ENCODE results near the gene PCED1A.

PCED1A gene

DNA sequence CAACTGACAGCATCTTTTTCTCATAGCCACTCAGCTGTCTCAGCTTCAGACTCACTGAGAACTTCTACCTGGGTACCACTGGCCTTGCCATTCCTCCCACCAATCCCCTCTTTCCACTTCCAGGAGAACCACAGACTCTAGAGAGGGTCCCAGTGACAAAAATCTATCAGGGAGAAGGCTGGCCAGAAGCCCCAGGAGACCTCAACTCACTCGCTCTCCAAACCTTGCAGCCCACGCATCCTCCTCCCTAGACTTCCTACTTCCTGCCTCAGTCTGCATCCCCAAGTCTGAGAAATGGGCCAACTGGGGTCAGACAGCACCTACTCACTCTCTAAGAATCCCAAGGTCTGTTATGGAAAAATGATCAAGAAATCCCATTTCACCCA lies 23.1 kb downstream of the PCED1A start:
- Histone ChIP-seq H3K4me1 (ENCODE audit: insufficient read depth, low read length, poor library complexity, severe bottlenecking) (peaks cover 29% of the 10 kb centered on the region), H2AFZ (ENCODE audit: low read length) (no peak overlapping the region), H3K4me3 (ENCODE audit: low read length, poor library complexity, severe bottlenecking) (no peak overlapping the region), H3K9me2 (replicated peaks; ENCODE audit: low read depth, low read length) (no peaks in the 10 kb centered on the region), H3K4me2 (ENCODE audit: low read depth, low read length, poor library complexity, severe bottlenecking) (no peak overlapping the region), H4K20me1 (ENCODE audit: insufficient read depth, low read length, poor library complexity, severe bottlenecking) (no peaks in the 10 kb centered on the region), H3K9ac (ENCODE audit: low read depth, low read length, poor library complexity, severe bottlenecking) (no peak overlapping the region), H3K79me2 (ENCODE audit: insufficient read depth, low read length) (no peaks in the 10 kb centered on the region), H3K27me3 (ENCODE audit: insufficient read depth, low read length, poor library complexity, severe bottlenecking) (no peaks in the 10 kb centered on the region), H3F3A (ENCODE audit: low read depth) (no peaks in the 10 kb centered on the region), H3K36me3 (ENCODE audit: insufficient read depth, low read length) (no peaks in the 10 kb centered on the region), H3K9me3 (ENCODE audit: insufficient read depth, low read depth, low read length) (no peaks in the 10 kb centered on the region)
- TF ChIP-seq, protein P1, sequence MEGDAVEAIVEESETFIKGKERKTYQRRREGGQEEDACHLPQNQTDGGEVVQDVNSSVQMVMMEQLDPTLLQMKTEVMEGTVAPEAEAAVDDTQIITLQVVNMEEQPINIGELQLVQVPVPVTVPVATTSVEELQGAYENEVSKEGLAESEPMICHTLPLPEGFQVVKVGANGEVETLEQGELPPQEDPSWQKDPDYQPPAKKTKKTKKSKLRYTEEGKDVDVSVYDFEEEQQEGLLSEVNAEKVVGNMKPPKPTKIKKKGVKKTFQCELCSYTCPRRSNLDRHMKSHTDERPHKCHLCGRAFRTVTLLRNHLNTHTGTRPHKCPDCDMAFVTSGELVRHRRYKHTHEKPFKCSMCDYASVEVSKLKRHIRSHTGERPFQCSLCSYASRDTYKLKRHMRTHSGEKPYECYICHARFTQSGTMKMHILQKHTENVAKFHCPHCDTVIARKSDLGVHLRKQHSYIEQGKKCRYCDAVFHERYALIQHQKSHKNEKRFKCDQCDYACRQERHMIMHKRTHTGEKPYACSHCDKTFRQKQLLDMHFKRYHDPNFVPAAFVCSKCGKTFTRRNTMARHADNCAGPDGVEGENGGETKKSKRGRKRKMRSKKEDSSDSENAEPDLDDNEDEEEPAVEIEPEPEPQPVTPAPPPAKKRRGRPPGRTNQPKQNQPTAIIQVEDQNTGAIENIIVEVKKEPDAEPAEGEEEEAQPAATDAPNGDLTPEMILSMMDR (conservative IDR thresholded peaks at IDR 0.05; ENCODE audit: low read length), result no peak
- no peak for TF ChIP-seq EZH2phosphoT487 (IDR thresholded peaks at IDR 0.05; ENCODE audit: borderline replicate concordance)

DNA sequence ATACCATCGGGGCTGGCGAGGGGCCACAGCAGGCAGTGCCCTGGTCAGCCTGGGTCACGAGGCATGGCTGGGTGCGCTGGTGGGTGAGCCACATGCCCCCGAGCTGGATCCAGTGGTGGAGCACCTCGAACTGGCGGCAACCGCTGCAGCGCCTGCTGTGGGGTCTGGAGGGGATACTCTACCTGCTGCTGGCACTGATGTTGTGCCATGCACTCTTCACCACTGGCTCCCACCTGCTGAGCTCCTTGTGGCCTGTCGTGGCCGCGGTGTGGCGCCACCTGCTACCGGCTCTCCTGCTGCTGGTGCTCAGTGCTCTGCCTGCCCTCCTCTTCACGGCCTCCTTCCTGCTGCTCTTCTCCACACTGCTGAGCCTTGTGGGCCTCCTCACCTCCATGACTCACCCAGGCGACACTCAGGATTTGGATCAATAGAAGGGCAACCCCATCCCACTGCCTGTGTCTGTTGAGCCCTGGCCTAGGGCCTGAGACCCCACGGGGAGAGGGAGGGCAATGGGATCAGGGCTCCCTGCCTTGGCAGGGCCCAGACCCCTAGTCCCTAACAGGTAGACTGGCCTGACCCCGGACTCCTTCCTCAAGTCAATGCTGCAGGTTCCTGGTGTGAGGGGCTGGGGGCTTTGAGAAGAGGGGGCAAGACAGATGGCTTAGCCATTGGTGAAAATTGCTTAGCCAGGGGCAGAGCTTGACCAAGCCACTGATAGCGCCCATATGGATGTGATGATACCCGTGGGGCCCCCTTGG lies 23.7 kb downstream of the PCED1A start:
- Histone ChIP-seq H3K79me2 (ENCODE audit: insufficient read depth, low read length) (no peaks in the 10 kb centered on the region), H3K9ac (ENCODE audit: low read depth, low read length, poor library complexity, severe bottlenecking) (no peak overlapping the region), H3K4me1 (ENCODE audit: insufficient read depth, low read length, poor library complexity, severe bottlenecking) (peaks cover 29% of the 10 kb centered on the region), H3F3A (ENCODE audit: low read depth) (no peaks in the 10 kb centered on the region), H2AFZ (ENCODE audit: low read length) (0 out of 2 replicates have a peak overlapping the region, but pooled peaks have one; percentile 48), H3K4me2 (ENCODE audit: low read depth, low read length, poor library complexity, severe bottlenecking) (no peak overlapping the region), H3K36me3 (ENCODE audit: insufficient read depth, low read length) (no peaks in the 10 kb centered on the region), H3K4me3 (ENCODE audit: low read length, poor library complexity, severe bottlenecking) (no peak overlapping the region), H3K9me3 (ENCODE audit: insufficient read depth, low read depth, low read length) (no peaks in the 10 kb centered on the region), H3K9me2 (replicated peaks; ENCODE audit: low read depth, low read length) (no peaks in the 10 kb centered on the region), H4K20me1 (ENCODE audit: insufficient read depth, low read length, poor library complexity, severe bottlenecking) (no peaks in the 10 kb centered on the region), H3K27me3 (ENCODE audit: insufficient read depth, low read length, poor library complexity, severe bottlenecking) (no peaks in the 10 kb centered on the region)
- TF ChIP-seq, protein P1 (conservative IDR thresholded peaks at IDR 0.05; ENCODE audit: low read length), result peak; percentile 59
- TF ChIP-seq EZH2phosphoT487 (IDR thresholded peaks at IDR 0.05; ENCODE audit: borderline replicate concordance), result no peak

DNA sequence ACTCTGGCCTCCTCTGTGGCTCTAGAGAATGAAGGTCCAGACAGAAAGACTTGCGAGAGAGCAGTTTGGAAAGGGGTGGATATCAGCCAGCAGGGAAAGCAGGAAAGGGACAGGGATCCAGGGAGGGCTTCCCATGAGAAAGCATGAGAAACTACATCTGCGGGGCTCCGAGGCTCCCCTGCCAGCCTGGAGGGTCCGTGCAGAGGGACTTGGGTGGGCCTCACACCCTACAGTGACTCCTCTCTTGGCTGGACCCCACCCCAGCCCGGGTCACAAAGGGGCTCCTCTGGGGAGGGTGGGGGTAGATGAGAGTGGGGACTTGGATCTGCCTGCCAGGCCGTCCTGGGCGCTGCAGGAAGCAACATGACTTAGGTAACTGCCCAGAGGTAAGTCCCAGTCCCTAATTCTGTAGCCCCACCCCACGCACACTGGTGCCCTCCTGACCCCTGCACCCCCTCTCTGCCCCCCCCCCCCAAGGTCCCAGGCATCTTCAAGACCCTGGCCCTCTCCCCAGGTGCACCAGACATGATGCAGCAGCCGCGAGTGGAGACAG lies 24.3 kb downstream of the PCED1A start, which contains the start of gene TMEM239:
Gene TMEM239, plus strand, starts transcription at position 335 of the 553 bp plus-strand sequence. Its CDS starts 191 bp downstream, at position 526.
- TF ChIP-seq, protein P1 (conservative IDR thresholded peaks at IDR 0.05; ENCODE audit: low read length), result no peak
- no peak for TF ChIP-seq EZH2phosphoT487 (IDR thresholded peaks at IDR 0.05; ENCODE audit: borderline replicate concordance)
- Histone ChIP-seq H3K36me3 (ENCODE audit: insufficient read depth, low read length) (no peaks in the 10 kb centered on the region), H2AFZ (ENCODE audit: low read length) (0 out of 2 replicates have a peak within 1 kb of the TSS, but pooled peaks have one; percentile 48), H3K4me2 (ENCODE audit: low read depth, low read length, poor library complexity, severe bottlenecking) (peak within 1 kb of the TSS; percentile 25), H3K4me3 (ENCODE audit: low read length, poor library complexity, severe bottlenecking) (no peak within 1 kb of the TSS), H3K9ac (ENCODE audit: low read depth, low read length, poor library complexity, severe bottlenecking) (no peak within 1 kb of the TSS), H3K4me1 (ENCODE audit: insufficient read depth, low read length, poor library complexity, severe bottlenecking) (peaks cover 26% of the 10 kb centered on the region), H4K20me1 (ENCODE audit: insufficient read depth, low read length, poor library complexity, severe bottlenecking) (no peaks in the 10 kb centered on the region), H3K27me3 (ENCODE audit: insufficient read depth, low read length, poor library complexity, severe bottlenecking) (no peaks in the 10 kb centered on the region), H3F3A (ENCODE audit: low read depth) (no peaks in the 10 kb centered on the region), H3K9me3 (ENCODE audit: insufficient read depth, low read depth, low read length) (no peaks in the 10 kb centered on the region), H3K79me2 (ENCODE audit: insufficient read depth, low read length) (no peaks in the 10 kb centered on the region), H3K9me2 (replicated peaks; ENCODE audit: low read depth, low read length) (no peaks in the 10 kb centered on the region)
